ENCODE data around the gene USP7. TPM values are rescaled to one million over a fixed set of nuclear protein-coding genes. Genes with fewer than 3 reads are reported as not detected.
A peak's percentile ranks its signal among the peaks of the same experiment; 100 is the strongest.

Gene USP7
- polyA plus RNA-seq, 1 of the 3 experiments (the other 2 are of a cell fraction) = 8.6 TPM

DNA sequence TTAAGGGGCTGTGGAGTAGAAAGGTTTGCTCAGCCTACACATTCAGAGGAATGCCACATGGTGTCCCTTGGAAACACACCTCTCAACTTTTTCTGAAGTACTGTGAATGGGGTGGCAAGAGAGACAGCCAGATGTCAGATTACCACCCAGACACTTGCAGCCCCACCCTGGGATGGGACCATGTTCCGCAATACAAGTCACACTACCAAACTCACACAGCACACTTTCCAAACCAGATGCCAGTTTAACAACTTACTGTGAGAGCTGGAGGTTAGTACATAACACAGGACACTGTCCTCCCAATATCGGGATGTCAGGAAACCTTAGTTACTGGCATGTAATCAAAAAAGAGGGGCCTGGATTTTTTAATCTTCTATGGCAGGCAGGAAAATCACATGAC, 7.9 kb downstream of the USP7 start:
- ChIA-PET CTCF (interaction anchor here (1.0 to 2.1 kb wide), 6 partner anchors 7 to 389 kb away, joined by 3 to 9 read pairs (median 4); no protein-coding TSS in a partner anchor), POLR2A (interaction anchor here (1.3 kb wide), 1 partner anchor 87 kb away, joined by 4 read pairs; the partner anchor contains the start of gene CARHSP1)
- Histone ChIP-seq H3K79me2 (ENCODE audit: insufficient read depth) (peaks cover 93% of the 10 kb centered on the region), H3K4me3 (ENCODE audit: low read depth in 2 of 2, low read length in 1 of 2) (no peak overlapping the region), H3K4me1 (ENCODE audit: control insufficient read depth in 1 of 2, insufficient read depth in 2 of 2, low read depth in 1 of 2, low read length in 1 of 2) (peaks cover 42 to 66% of the 10 kb centered on the region in 2 experiments), H3K4me2 (no peak overlapping the region), H4K20me1 (ENCODE audit: insufficient read depth) (peaks cover 95% of the 10 kb centered on the region), H3K9me2 (no peaks in the 10 kb centered on the region), H3K27ac (ENCODE audit: low read depth in 2 of 2, low read length in 1 of 2) (peak overlapping the region in 1 of 2 experiments; percentile 70; a peak in 2 of 4 replicates), H3K27me3 (ENCODE audit: insufficient read depth) (no peaks in the 10 kb centered on the region), H3F3A (replicated peaks; ENCODE audit: insufficient read depth) (peaks cover 15% of the 10 kb centered on the region), H3K36me3 (replicated peaks in 1 of 2; ENCODE audit: control insufficient read depth in 1 of 2, insufficient read depth in 2 of 2, low read length in 1 of 2) (no peaks in the 10 kb centered on the region), H3K9me3 (no peaks in the 10 kb centered on the region), H3K9ac (no peak overlapping the region), H2AFZ (ENCODE audit: low read depth) (no peak overlapping the region)
- 57% methylated on average over 2 of the region's 2 CpGs for WGBS (ENCODE audit: low lambda C conversion rate)
- no peak for TF ChIP-seq GABPA (IDR thresholded peaks at IDR 0.05; ENCODE audit: low read depth)
- no peak for TF ChIP-seq MEF2A (IDR thresholded peaks at IDR 0.05; ENCODE audit: borderline replicate concordance, low read depth)
- no peak for TF ChIP-seq TAF1 (IDR thresholded peaks at IDR 0.05; ENCODE audit: borderline replicate concordance, low read depth, low read length)
- TF ChIP-seq, protein P1, sequence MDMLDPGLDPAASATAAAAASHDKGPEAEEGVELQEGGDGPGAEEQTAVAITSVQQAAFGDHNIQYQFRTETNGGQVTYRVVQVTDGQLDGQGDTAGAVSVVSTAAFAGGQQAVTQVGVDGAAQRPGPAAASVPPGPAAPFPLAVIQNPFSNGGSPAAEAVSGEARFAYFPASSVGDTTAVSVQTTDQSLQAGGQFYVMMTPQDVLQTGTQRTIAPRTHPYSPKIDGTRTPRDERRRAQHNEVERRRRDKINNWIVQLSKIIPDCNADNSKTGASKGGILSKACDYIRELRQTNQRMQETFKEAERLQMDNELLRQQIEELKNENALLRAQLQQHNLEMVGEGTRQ (IDR thresholded peaks at IDR 0.05; ENCODE audit: borderline replicate concordance, low read depth, low read length) = no peak
- no peak for TF ChIP-seq EZH2phosphoT487 (IDR thresholded peaks at IDR 0.05; ENCODE audit: borderline replicate concordance, low read depth)
- TF ChIP-seq SIN3A (IDR thresholded peaks at IDR 0.05; ENCODE audit: borderline replicate concordance, low read depth, low read length) = no peak
- no peak for TF ChIP-seq ELF1 (IDR thresholded peaks at IDR 0.05)
- peak; percentile 65 for TF ChIP-seq MXI1 (IDR thresholded peaks at IDR 0.05; ENCODE audit: low read depth, low read length)
- no peak for TF ChIP-seq CHD2 (IDR thresholded peaks at IDR 0.05; ENCODE audit: low read length, partially characterized antibody)
- no peak for TF ChIP-seq YY1 (IDR thresholded peaks at IDR 0.05; ENCODE audit: low read depth)
- TF ChIP-seq RCOR1 (IDR thresholded peaks at IDR 0.05; ENCODE audit: low read length) = peak; percentile 38; the same call in 1 of the 2 replicates
- no peak for TF ChIP-seq TCF12 (IDR thresholded peaks at IDR 0.05)
- no peak for TF ChIP-seq FOSL2 (IDR thresholded peaks at IDR 0.05; ENCODE audit: borderline replicate concordance, low read depth)
- TF ChIP-seq, protein P2, sequence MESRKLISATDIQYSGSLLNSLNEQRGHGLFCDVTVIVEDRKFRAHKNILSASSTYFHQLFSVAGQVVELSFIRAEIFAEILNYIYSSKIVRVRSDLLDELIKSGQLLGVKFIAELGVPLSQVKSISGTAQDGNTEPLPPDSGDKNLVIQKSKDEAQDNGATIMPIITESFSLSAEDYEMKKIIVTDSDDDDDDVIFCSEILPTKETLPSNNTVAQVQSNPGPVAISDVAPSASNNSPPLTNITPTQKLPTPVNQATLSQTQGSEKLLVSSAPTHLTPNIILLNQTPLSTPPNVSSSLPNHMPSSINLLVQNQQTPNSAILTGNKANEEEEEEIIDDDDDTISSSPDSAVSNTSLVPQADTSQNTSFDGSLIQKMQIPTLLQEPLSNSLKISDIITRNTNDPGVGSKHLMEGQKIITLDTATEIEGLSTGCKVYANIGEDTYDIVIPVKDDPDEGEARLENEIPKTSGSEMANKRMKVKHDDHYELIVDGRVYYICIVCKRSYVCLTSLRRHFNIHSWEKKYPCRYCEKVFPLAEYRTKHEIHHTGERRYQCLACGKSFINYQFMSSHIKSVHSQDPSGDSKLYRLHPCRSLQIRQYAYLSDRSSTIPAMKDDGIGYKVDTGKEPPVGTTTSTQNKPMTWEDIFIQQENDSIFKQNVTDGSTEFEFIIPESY (IDR thresholded peaks at IDR 0.05; ENCODE audit: borderline replicate concordance, low read depth) = no peak
- TF ChIP-seq JUND (IDR thresholded peaks at IDR 0.05) = no peak
- TF ChIP-seq EP300 (IDR thresholded peaks at IDR 0.05; ENCODE audit: borderline replicate concordance in 1 of 2, low read depth in 1 of 2, low read length in 1 of 2) = peak in 1 of 2 experiments; percentile 18; a peak in 1 of 4 replicates
- TF ChIP-seq, protein P3, sequence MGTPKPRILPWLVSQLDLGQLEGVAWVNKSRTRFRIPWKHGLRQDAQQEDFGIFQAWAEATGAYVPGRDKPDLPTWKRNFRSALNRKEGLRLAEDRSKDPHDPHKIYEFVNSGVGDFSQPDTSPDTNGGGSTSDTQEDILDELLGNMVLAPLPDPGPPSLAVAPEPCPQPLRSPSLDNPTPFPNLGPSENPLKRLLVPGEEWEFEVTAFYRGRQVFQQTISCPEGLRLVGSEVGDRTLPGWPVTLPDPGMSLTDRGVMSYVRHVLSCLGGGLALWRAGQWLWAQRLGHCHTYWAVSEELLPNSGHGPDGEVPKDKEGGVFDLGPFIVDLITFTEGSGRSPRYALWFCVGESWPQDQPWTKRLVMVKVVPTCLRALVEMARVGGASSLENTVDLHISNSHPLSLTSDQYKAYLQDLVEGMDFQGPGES (IDR thresholded peaks at IDR 0.05; ENCODE audit: low read depth, low read length) = no peak
- DNase-seq = peak; percentile 70
